Left renal pelvis (tissue), 4 donors: ENCODE results near the gene DDAH2. TPM values are rescaled to one million over a fixed set of nuclear protein-coding genes. Genes with fewer than 3 reads are reported as not detected.
A peak's percentile ranks its signal among the peaks of the same experiment; 100 is the strongest.

Experiments used
- DNase-seq, 4 donors: peaks; one replicate each; pipeline ENCODE4 v3.0.0-alpha.2; 2013; ENCODE audit warnings: low read depth in 4 of 4, low spot score in 3 of 4
- polyA plus RNA-seq, 4 donors: library from polyadenylated mRNA; unstranded; fragments of 120-200 nt; gene quantifications; one replicate each; pipeline ENCODE4 v1.2.1, GENCODE V29; 2013; ENCODE audit not compliant: insufficient read length in 4 of 4

Gene DDAH2
- polyA plus RNA-seq, 4 donors: 150 to 213 (median 182) TPM

DNA sequence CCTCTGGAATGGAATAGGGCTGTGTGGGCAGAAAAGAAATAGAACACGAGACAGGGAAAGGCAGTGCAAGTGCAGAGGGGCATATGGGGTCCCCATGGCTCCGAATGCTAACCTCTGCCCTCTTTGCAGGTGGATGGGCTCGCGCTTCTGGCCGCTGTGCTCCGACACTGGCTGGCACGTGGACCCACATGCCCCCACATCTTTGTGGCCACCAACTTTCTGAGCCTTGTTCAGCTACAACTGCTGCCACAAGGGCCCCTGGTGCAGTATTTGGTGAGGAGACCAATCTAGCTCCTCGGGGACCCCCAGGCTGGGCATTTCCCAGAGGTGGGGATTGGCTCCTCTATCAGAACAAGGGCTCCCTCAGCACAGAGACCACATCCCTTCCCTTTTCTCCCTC lies 32.2 kb upstream of the DDAH2 start:
- no peak for DNase-seq

DNA sequence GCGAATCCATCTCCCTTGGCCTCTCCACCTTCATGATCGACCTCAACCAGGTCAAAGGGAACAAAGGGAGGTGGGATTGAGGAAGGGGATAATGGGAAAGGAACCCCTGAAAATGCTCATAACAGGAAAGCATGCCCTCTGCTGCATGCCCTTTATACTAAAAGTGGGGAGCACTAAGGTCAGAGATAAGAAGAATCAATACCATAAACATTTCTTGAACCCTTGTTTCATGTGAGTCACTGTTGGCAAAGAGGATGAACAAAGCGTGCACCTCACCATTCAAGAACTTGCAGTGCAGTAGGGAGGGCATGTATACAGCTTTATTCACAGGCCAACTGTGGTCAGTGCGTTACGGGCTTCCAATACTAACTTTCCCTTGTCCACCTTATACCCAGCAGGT lies 31.7 kb upstream of the DDAH2 start:
- DNase-seq: no peak

DNA sequence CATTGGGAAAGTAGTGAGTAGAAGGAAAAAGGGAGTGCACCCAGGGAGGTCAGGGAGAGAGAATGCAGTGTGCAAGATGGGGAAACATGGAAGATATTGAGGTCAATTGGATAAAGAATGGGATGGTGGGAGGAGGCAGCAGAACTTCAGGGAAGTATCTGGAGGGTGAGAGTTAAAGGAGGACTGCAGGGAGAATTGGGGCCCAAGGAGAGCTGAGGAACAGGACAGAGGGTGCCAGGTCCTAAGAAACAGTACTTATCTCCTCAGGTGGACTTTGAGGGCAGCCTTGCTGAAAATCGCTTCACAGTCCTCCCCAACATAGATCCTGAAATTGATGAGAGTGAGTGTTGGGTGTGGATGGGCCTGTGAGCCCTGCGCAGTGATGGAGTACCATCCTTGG lies 29.2 kb upstream of the DDAH2 start:
- DNase-seq: no peak

DNA sequence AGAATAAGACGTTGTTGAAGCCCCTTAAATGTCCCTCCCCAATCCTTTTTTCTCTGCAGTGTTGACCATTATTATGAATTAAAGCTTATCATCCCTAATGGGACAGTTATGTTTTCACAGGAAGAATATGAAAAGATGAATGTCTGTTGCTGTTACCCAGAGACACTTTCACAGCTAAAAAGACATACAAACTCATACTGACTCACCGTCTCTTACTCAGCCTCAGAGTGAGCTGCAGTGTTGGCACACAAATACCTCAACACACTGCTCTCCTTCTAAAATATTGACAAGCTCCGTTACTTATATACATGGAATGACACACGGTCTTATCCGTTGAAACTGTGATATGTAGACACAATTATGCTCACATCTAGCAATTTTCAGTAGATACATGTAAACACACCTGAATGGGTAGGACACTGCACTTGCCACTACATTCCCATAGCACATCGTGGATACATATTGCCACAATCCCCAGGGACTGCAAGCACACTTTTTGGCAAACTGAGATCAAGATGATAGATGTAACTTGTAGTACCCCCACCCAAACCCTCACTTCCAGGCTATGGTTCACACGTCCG lies 23.7 kb upstream of the DDAH2 start:
- no peak for DNase-seq

DNA sequence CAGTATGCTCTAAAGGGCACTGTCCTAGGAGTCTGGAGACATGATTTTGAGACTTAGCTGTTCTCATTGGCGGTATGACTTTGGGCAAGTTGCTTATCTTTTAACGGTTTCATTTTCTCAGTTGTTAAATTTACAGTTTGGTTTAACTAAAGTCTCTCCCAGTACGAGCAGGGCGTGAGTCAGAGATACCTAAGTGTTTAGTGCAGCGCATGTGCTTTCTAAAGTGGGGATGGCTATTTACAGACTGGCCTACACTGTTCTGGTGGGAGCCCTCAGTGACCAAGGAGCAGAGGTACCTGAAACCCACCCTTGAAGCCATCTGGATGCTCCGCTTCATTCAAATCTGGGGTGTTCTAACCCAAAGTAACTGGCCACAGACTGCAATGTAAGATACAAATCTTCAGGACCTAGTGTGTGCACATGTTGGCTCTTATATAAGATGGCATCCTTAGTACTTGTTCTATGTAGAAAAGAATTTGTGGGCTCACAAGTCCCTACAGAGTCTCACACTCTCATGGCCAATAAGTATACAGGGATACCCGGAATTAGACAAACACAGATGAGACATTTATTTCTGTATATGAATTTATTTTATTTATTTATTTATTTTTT lies 21.4 kb upstream of the DDAH2 start:
- DNase-seq: no peak

DNA sequence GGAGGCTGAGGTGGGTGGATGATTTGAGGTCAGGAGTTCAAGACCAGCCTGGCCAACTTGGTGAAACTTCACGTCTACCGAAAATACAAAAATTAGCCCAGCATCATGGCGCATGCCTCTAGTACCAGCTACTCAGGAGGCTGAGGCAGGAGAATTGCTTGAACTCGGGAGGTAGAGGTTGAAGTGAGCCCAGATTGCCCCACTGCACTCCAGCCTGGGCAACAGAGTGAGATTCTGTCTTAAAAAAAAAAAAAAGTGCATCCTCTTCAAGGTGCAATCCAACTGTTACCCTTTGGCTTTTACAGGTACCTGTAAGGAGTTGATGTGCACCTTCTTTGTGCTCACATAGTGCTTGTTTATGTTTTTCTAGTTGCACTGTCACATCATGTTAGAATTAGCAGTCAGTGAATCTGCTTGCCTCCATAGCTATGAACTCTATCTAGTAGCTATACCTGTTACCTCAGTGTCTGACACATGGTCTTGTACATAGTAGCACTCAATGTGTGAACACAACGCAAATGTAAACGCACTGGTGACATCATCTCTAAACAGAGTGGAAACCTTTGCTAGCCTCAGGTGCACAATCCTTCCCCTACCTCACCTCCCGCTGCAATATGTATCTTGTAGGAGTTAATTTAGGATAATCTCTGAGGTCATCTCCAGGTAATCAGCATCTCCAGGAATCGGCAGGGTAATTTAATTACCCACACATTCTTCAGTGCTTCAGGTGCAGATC lies 20.4 kb upstream of the DDAH2 start:
- DNase-seq: no peak

DNA sequence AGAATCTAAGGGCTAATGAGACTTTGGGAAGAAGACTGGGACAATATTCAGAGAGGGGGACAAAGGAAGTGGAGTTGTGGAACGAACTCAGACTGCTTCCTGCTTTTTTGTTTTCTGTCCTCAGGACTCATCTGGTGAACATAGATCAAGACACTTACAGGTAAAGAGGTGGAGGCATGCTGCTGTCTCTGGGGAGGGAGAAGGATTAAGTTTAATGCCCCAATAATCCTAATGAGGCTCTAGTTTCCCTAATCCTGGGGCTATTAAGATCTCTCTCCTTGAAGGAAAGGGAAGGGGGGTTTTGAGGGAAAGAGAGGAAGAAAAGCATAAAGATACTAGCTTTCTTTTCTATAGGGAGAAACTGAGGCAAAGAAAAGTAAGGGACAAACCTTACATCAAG lies 15.3 kb upstream of the DDAH2 start:
- DNase-seq: no peak

DNA sequence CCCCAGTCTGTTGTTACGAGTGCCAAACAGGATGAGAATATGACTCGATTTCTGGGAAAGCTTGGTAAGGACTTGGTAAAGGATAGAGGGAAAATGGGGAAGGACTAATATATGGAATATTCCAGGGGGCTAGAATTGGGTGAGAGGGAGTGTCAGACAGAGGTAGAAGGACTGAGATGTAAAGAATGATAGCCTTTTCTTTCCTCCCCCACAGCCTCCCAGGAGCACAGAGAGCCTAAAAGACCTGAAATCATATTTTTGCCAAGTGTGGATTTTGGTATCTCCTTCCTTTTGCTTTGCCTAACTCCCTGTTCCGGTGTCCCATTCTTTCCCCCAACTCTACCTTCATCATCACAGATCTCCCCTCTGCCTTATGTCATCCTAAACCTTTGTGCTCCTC lies 13.8 kb upstream of the DDAH2 start:
- no peak for DNase-seq

DNA sequence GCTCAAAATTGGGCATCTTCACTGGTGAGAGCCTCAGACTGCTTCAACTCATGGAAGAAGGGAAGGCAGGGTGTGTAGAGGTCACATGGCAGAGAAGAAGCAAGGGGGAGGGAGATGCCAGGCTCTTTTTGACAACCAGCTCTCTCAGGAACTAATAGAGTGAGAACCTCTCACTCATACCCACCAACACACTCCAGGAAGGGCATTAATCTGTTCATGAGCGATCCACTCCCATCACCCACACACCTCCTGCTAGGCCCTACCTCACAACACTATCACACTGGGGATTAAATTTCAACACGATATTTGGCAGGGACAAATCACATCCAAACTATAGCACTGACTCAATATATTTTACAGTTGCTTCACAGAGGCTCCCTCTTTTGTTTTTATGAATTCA lies 12.7 kb upstream of the DDAH2 start:
- no peak for DNase-seq

DNA sequence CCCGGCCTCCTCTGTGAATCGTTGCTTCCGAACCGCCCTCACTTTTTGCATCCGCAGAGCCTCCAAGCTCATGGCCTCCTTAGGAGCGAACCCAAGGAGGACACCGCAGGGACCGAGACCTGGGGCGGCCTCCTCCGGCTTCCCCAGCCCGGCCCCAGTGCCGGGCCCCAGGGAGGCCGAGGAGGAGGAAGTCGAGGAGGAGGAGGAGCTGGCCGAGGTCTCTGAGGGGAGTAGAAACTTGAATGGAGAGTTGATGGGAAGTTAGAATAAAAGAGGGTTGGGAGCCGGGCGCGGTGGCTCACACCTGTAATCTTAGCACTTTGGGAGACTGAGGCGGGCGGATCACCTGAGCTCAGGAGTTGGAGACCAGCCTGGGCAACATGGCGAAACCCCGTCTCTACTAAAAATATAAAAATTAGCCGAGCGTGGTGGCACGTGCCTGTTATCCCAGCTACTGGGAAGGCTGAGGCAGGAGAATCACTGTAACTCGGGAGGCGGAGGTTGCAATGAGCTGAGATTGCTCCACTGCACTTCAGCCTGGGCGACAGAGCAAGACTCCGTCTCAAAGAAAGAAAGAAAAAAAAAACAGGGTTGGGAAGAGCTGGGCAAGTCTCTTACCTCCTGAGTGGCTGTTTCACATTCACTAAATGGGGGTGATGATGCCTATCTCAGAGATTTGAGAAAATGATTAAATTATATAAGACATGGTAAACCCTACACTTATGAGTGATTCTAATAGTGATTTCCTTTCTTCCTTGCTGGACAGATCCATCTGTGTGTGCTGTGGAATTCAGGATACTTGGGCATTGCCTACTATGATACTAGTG lies 11.5 kb upstream of the DDAH2 start:
- no peak for DNase-seq

DNA sequence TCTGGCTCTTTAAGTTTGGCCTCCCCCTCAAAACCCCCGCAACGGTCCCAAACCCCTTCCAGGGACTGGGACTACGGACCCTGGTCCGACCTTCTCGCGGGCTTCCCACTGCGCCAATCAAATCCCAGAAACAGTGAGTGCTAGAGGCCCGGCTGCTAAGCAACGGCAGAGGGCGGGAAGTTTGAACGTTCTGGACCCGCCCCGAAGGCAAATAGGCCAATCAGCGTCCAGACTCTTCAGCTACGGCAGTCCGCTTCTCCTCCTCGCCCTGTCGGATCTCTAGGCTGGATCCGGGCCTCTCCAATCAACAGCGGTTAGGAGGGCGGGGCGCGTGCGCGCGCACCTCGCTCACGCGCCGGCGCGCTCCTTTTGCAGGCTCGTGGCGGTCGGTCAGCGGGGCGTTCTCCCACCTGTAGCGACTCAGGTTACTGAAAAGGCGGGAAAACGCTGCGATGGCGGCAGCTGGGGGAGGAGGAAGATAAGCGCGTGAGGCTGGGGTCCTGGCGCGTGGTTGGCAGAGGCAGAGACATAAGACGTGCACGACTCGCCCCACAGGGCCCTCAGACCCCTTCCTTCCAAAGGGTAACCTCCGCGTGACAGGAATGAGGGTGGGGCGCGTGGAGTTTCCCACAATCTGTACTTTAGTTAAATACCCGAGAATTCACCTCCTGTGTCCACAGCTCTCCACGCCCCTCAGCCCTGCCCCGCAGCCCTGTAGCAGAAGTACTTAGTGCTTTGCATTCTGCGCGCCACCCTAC lies 10.7 kb upstream of the DDAH2 start, which contains the start of gene MSH5:
Gene MSH5 (plus strand): TSS at position 367 of the 758 bp plus-strand sequence. CDS start 462 bp downstream, outside the sequence.
- DNase-seq: peak; percentile 98 to 99 (median 99)

DNA sequence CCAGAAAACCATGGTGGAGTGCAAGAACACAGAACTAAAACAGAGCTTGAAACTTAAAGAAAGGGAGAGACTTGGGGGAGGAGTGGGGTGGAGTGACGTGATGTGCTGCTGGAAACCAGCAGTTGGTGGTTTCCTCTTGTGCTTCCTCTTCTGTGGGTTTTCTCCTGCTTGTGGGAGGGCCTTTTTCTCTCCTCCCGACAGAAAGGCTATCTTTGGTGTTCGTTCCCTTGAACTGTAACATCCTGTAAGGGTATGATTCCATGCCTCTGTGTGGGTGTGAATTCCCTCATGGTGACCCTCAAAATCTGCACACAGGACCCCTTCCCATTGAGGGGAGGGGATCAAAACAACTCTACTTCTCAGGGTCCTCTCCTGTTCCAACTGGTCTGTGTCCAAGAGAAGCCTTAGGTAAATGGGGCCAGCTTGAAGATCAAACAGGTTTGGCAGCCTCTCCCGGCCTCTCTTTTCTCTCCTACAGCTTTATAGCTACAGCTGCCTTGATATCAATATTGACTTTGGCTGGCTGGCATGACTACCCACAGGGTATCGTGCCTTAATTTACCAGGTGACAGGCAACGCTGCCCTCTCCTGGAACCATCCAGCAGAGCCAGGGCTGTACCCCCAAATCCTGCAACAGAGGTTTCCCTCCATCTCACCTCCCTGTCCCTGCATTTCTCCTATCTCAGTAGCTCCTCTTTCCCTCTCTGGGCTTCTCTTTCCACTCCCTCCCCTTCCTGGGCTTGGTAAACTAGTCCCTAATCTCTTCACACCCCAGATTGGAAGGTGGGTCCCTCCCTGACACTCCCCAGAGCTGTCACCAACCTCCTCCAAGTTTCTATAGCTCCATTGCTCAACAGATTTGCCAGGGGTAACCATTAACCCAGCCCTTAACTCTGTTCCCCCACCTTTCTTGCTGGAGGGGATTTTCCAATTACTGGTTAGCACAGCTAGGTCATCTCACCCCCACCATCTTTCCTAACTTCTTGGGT lies 9.2 kb upstream of the DDAH2 start:
- peak in 1 of 4 donors; percentile 72 for DNase-seq

DNA sequence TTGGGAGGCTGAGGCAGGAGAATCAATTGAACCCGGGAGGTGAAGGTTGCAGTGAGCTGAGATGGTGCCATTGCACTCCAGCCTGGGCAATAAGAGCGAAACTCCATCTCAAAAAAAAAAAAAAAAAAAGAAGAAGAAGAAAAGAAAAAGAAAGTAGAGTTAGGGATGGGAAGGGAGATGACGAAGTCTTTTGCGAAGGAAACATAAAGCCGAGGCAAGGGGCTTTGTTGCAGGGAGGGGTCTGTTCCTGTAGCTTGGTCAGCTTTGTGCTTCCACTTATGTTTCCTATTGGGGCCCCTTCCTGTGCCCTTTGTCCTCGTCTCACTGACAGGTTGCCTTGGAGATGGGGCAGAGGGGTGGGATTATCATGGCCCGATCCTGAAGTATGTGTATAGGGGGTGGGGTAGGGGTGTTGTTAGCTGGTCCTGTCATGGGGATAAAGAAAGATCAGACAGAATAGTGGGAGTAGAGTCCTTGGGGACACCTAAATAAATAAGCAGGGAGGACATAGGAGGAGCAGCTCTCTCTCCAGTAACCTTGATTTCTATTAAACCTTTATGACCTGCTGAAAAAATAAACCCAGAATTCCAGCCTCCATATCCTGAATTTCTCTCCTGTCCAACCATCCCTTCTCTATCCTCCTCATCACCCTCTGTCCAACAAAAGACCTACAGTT lies 8.4 kb upstream of the DDAH2 start:
- DNase-seq: peak in 1 of 4 donors; percentile 65

DNA sequence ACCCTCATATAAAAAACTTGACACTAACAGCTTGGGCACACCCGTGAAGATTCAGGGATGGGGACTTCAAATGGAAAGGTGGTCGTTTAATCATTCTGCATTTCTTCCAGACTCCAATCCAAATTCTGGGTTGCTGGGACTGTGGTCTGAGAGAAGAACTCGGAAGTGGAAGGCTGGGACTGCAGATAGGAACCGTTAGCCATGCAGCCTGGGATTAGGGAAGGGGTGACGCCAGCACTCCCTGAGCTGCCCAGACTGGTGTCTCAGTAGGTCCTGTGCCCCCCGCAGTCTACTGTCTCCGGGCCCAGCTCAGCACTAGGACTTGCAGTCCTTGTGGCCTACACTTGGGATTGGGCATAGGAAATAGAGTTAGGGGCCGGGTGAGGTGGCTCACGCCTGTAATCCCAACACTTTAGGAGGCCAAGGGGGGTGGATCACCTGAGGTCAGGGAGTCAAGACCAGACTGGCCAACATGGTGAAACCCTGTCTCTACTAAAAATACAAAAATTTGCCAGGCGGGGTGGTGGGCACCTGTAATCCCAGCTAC lies 7.7 kb upstream of the DDAH2 start:
- DNase-seq: no peak

DNA sequence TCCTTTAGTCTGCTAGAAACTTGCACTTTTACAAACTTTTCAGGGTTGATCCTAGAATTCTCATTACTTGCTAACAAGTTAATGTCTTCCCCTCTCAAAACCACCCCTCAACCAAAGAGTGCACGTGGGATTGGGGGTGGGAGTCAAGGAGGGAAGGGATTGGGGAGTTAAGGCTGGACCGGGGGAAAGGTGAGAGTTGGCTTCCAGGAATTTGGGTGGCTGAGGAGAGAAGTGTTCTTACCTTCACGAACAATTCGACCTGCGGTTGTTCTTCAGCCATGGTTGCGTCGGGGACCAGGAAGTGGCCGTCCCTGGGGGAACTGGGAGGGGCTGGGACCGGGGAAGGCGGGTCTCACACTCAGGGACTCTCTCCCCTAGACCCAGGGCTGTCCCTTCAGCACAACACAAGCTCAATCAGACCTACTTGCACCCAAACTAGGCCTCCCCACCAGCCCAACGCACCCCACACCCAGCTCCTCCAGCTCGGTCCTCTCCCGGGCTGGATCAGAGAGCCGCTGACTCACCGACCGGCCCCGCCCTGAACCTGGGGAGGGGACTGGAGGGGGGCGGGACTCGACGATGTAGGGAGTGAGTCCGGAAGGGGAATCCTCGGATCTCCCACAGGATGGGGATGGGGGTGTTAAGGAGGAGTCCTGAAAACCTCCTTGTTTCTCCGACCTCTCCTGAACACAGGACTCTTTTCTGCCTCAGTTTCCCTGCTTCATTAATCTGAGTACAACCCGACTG lies 7.1 kb upstream of the DDAH2 start, which contains the start of gene CLIC1:
Gene CLIC1 (minus strand): TSS at position 510 of the 747 bp plus-strand sequence. CDS start 230 bp downstream, at position 280.
- peak in 1 of 4 donors; percentile 54 for DNase-seq

DNA sequence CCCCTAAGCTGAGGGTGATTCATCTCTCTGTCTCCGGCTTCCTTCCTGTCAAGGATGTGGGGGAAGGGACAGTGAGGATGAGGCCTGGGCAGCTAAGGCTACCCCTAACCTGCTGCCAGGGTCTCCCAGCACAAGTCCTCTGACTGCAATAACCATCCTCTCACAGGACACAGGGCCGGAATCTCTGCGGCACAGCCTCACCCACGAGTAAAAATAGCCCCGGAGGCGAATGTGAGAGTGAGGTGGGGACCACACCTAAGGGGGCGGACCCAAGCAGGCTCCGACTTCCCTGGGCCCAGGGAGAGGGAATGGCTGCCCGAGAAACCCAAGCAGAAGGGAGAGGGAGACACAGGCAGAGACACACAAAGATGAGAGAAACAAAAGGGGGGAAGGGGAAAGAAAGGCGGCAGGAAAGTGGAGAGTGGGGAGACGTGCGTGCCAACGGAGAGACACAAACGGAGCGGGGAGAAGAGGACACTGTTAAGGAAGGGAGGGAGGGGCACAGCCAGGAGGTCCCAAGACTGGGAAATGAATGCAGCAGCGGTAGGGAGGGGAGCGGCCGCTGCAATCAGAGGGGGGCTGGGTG lies 5.8 kb upstream of the DDAH2 start:
- DNase-seq: peak in 1 of 4 donors; percentile 39

DNA sequence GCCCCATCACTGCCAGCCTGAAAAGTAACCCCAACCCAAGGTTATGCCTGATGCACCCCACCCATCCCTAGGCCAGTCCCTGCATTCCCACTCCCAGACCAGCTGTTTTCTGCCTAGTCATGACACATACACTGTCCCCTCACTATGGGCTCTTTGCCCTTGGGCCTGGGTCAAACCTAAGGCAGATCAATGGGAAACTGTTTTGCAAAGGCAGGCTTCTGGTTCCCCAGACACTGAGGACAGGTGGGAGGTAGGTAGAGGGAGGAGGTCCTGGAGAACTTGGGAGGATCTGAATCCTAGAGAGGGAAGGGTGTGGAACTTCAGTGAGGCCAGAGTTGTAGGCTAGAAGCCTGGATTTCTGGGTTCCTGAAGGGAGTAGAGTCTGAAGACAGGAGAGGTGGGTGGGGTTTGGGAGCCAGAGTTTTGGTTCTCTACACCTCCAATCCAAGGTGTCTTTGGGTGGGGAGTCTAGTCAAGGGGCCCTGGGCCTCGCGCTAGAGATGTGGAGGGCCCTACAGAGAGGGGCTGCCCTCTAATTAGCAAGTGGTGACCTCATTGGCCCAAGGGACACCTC lies 5.2 kb upstream of the DDAH2 start:
- no peak for DNase-seq
